Activated CD8-positive, alpha-beta memory T cell treated with anti-CD3 and anti-CD28 coated beads for 1 hour (primary cell): ENCODE results near the gene CAPRIN1.
"Not testable (repeated sequence)": the region's sequence is repeated elsewhere in the genome, so short reads cannot be mapped to it uniquely, and the experiment has no call there.

Experiments
- DNase-seq, 2 donors: peaks; one replicate each; pipeline ENCODE4 v3.0.0-alpha.2; 2020; ENCODE audit warnings: low read depth in 1 of 2; ENCODE audit errors: extremely low read depth in 1 of 2

Gene CAPRIN1

GRCh38 chr11:34050581-34051348, 766 bp upstream of the CAPRIN1 start:
- DNase-seq: no peak

GRCh38 chr11:34052036-34052607, 591 bp downstream of the CAPRIN1 start:
- peak; percentile 57 to 87 for DNase-seq

GRCh38 chr11:34052608-34053160, 1.2 kb downstream of the CAPRIN1 start:
- DNase-seq: peak in 1 of 2 donors; percentile 9

GRCh38 chr11:34053161-34053686, 1.7 kb downstream of the CAPRIN1 start:
- DNase-seq: peak; percentile 52 to 63

- DNase-seq: not testable (repeated sequence)
Measured at GRCh38 chr11:34054351-34054750, 2.8 kb downstream of the CAPRIN1 start.

- DNase-seq: no peak
Measured at GRCh38 chr11:34055218-34056000, 3.9 kb downstream of the CAPRIN1 start.

- no peak for DNase-seq
Measured at GRCh38 chr11:34056672-34057071, 5.1 kb downstream of the CAPRIN1 start.

GRCh38 chr11:34063061-34063795, 11.7 kb downstream of the CAPRIN1 start:
- no peak for DNase-seq

- DNase-seq: no peak
Measured at GRCh38 chr11:34064291-34064690, 12.8 kb downstream of the CAPRIN1 start.

GRCh38 chr11:34065505-34066203, 14.1 kb downstream of the CAPRIN1 start:
- DNase-seq: no peak

- not testable (repeated sequence) for DNase-seq
Measured at GRCh38 chr11:34066766-34067165, 15.2 kb downstream of the CAPRIN1 start.

- DNase-seq: no peak
Measured at GRCh38 chr11:34067383-34068065, 16.0 kb downstream of the CAPRIN1 start.

- DNase-seq: no peak
Measured at GRCh38 chr11:34068111-34068510, 16.6 kb downstream of the CAPRIN1 start.

- not testable (repeated sequence) for DNase-seq
Measured at GRCh38 chr11:34071306-34071705, 19.8 kb downstream of the CAPRIN1 start.

- DNase-seq: no peak
Measured at GRCh38 chr11:34072041-34072440, 20.5 kb downstream of the CAPRIN1 start.

- DNase-seq: no peak
Measured at GRCh38 chr11:34072832-34073231, 21.3 kb downstream of the CAPRIN1 start.

GRCh38 chr11:34074391-34074790, 22.9 kb downstream of the CAPRIN1 start:
- DNase-seq: no peak

GRCh38 chr11:34075178-34075820, 23.8 kb downstream of the CAPRIN1 start:
- DNase-seq: no peak

- no peak for DNase-seq
Measured at GRCh38 chr11:34080609-34081008, 29.1 kb downstream of the CAPRIN1 start.
